ENCODE measurements around the gene SCARB1. TPM values are rescaled to one million over a fixed set of nuclear protein-coding genes. Genes with fewer than 3 reads are reported as not detected.
A peak's percentile ranks its signal among the peaks of the same experiment; 100 is the strongest.

Gene SCARB1
- total and polyA plus RNA-seq, 2 of the 13 experiments (the other 11 are each of a cell fraction or from before 2014, with no cell fraction given) = 63.4 to 160 TPM

- ChIA-PET CTCF (ENCODE audit: low intra/inter-chr PET ratio, low total read pairs) (no interaction called here), POLR2A (no interaction called here)
- FAIRE-seq (no peak), DNase-seq (ENCODE audit: low spot score) (no peak), ATAC-seq (no peak)
- TF ChIP-seq ZNF598 (CRISPR knock-in tag; IDR thresholded peaks at IDR 0.05; ENCODE audit: borderline replicate concordance) (no peak), ADNP (CRISPR knock-in tag; IDR thresholded peaks at IDR 0.05) (no peak), IKZF4 (CRISPR knock-in tag; IDR thresholded peaks at IDR 0.05; ENCODE audit: borderline replicate concordance, low read depth, not compliant biosample characterization) (no peak), ATF7 (IDR thresholded peaks at IDR 0.05) (no peak), ATF7 (CRISPR knock-in tag; IDR thresholded peaks at IDR 0.05) (no peak), ZMYM2 (CRISPR knock-in tag; IDR thresholded peaks at IDR 0.05) (no peak)
- Histone ChIP-seq H4K20me1 (ENCODE audit: insufficient read depth, low read length) (no peaks in the 10 kb centered on the region), H3K27me3 (ENCODE audit: control insufficient read depth in 1 of 2, insufficient read depth in 2 of 2, low read length in 2 of 2) (peaks cover 5 to 46% of the 10 kb centered on the region in 2 experiments; a peak in 4 of 5 replicates), H3K4me1 (ENCODE audit: insufficient read depth, low read length) (peaks cover 26% of the 10 kb centered on the region), H3K4me2 (ENCODE audit: low read depth, low read length) (no peak overlapping the region), H3K4me3 (replicated peaks in 1 of 3; ENCODE audit: insufficient read depth in 1 of 3, low read depth in 2 of 3, low read length in 3 of 3) (no peak overlapping the region), H2AFZ (ENCODE audit: low read length) (no peak overlapping the region), H3K9me3 (ENCODE audit: low read length) (no peaks in the 10 kb centered on the region; the same call in 1 of the 2 replicates), H3K9ac (ENCODE audit: insufficient read depth, low read depth, low read length) (no peak overlapping the region), H3K79me2 (ENCODE audit: insufficient read depth, low read length) (no peaks in the 10 kb centered on the region), H3K27ac (ENCODE audit: extremely low read length, insufficient read depth, low read length) (no peak overlapping the region), H3K36me3 (replicated peaks in 1 of 2; ENCODE audit: control insufficient read depth in 1 of 2, insufficient read depth in 2 of 2, low read length in 2 of 2) (no peaks in the 10 kb centered on the region)
- WGBS (ENCODE audit: low lambda C conversion rate) = 68% methylated on average over 11 of the region's 11 CpGs
- no TSS peak for BruUV-seq (replicated peaks)
- intact Hi-C loops (cut with micrococcal nuclease; ENCODE audit: unreplicated experiment) = no loop called here
- in situ Hi-C loops (cut with HindIII; ENCODE audit: extremely low pct_ligation_motif_present, low pct_unique_long_range_greater_than_20kb) = no loop called here
Observed at GRCh38 chr12:124753228-124753591, 110.5 kb downstream of the SCARB1 start.

DNA sequence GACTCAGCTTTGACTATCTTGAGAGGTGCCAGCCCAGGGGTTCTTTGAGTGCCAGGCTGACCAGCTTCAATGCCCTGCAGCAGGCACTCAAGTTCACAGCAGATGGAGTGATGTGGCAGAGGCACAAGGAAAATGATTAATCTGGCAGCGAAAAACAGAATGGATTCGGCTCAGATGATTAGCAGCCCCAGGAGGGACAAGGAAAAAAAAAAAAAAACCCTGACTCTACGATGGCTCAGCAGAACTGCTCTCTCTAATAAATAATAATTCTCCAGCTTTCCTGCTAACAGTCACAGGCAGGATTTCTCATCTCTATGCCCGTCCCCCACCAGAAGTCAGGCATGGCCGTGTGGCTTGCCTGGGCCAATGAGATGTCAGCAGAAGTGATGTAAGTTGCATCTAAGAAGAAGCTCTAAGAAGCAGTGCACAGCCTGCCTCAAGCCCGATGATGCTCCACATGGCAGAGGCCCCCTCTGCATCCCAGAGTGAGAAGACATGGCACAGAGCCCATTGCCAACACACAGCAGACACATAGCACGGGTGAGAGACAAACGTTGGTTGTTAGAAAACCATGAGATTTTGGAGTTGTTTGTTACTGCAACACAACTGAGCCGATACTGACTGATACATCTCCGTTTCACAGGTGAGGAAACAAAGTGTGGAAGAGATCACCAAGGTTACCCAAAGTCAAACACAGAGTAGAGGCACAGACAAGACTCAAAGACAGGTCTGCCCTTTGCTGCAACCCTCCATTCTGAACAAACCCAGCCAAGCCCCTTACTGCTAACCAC is 111.0 kb downstream of the SCARB1 start:
- no peak overlapping the region for H3K4me2 ChIP-seq (ENCODE audit: low read depth, low read length)
- ChIA-PET CTCF (ENCODE audit: low intra/inter-chr PET ratio, low total read pairs) (no interaction called here), POLR2A (no interaction called here)
- TF ChIP-seq ZNF713 (CRISPR knock-in tag; IDR thresholded peaks at IDR 0.05) = no peak
- TF ChIP-seq ZNF12 (CRISPR knock-in tag; IDR thresholded peaks at IDR 0.05) = peak; percentile 97
- TF ChIP-seq RBAK (CRISPR knock-in tag; IDR thresholded peaks at IDR 0.05) = peak; percentile 81
- no peak overlapping the region for H3K27ac ChIP-seq (ENCODE audit: extremely low read length, insufficient read depth, low read length)
- H4K20me1 ChIP-seq (ENCODE audit: insufficient read depth, low read length) = no peaks in the 10 kb centered on the region
- H3K27me3 ChIP-seq (ENCODE audit: control insufficient read depth in 1 of 2, insufficient read depth in 2 of 2, low read length in 2 of 2) = peaks cover 2 to 46% of the 10 kb centered on the region in 2 experiments; a peak in 4 of 5 replicates
- H3K4me3 ChIP-seq (replicated peaks in 1 of 3; ENCODE audit: insufficient read depth in 1 of 3, low read depth in 2 of 3, low read length in 3 of 3) = no peak overlapping the region
- H3K36me3 ChIP-seq (replicated peaks in 1 of 2; ENCODE audit: control insufficient read depth in 1 of 2, insufficient read depth in 2 of 2, low read length in 2 of 2) = no peaks in the 10 kb centered on the region
- WGBS (ENCODE audit: low lambda C conversion rate) = 37% methylated on average over 10 of the region's 10 CpGs
- no peak overlapping the region for H2AFZ ChIP-seq (ENCODE audit: low read length)
- DNase-seq (ENCODE audit: low spot score) (no peak), FAIRE-seq (no peak), ATAC-seq (no peak)
- H3K79me2 ChIP-seq (ENCODE audit: insufficient read depth, low read length) = no peaks in the 10 kb centered on the region
- in situ Hi-C loops (cut with HindIII; ENCODE audit: extremely low pct_ligation_motif_present, low pct_unique_long_range_greater_than_20kb) (no loop called here), intact Hi-C loops (cut with micrococcal nuclease; ENCODE audit: unreplicated experiment) (no loop called here)
- H3K9me3 ChIP-seq (ENCODE audit: low read length) = no peaks in the 10 kb centered on the region; the same call in 1 of the 2 replicates
- BruUV-seq (replicated peaks) = no TSS peak
- H3K9ac ChIP-seq (ENCODE audit: insufficient read depth, low read depth, low read length) = no peak overlapping the region
- H3K4me1 ChIP-seq (ENCODE audit: insufficient read depth, low read length) = peaks cover 29% of the 10 kb centered on the region
